Stomach (tissue), 9 donors: ENCODE results near the gene DBR1. TPM values are rescaled to one million over a fixed set of nuclear protein-coding genes. Genes with fewer than 3 reads are reported as not detected.

Experiments used
- DNase-seq, 2 donors: peaks; one replicate each; pipeline versions ENCODE4 v3.0.0 to v3.0.0-alpha.2; 2013 to 2019
- H3K27ac ChIP-seq, 5 donors: fragments of 200-600 bp in 4 of 5; sonication (generic) in 4 of 5; one replicate each; pipeline ENCODE4 v1.5.1; 2013 to 2019; ENCODE audit warnings: mild to moderate bottlenecking in 1 of 5, moderate library complexity in 1 of 5
- H3K27me3 ChIP-seq, 3 donors: fragments of 200-600 bp; sonication (generic); one replicate each; pipeline ENCODE4 v1.5.1; 2017 to 2019; ENCODE audit warnings: mixed run types in 1 of 3
- H3K36me3 ChIP-seq, 4 donors: fragments of 200-600 bp; sonication (generic); 1 replicate in 3 of 4; 2 replicates in 1 of 4; pipeline ENCODE4 v1.5.1; 2016 to 2019
- H3K4me1 ChIP-seq, 4 donors: fragments of 200-600 bp; sonication (generic); one replicate each; pipeline ENCODE4 v1.5.1; 2016 to 2019
- H3K4me3 ChIP-seq, 4 donors: fragments of 200-600 bp; sonication (generic) in 3 of 4; one replicate each; pipeline ENCODE4 v1.5.1; 2016 to 2019; ENCODE audit warnings: mild to moderate bottlenecking in 1 of 4
- H3K9me3 ChIP-seq, 4 donors: fragments of 200-600 bp; sonication (generic); one replicate each; pipeline ENCODE4 v1.5.1; 2016 to 2019
- CTCF ChIP-seq, 7 experiments: fragments of 450-650 bp in 4 of 7; fragments of 200-600 bp in 3 of 7; sonication (generic) in 3 of 7; IDR thresholded peaks; one replicate each; pipeline ENCODE4 v1.5.1; 2016 to 2019; ENCODE audit warnings: antibody characterized with exemption in 7 of 7, control low read depth in 2 of 7, mild to moderate bottlenecking in 1 of 7
- EP300 ChIP-seq: sonication (generic); formaldehyde crosslinking; IDR thresholded peaks from one replicate; pipeline ENCODE4 v1.6.1; 2017; ENCODE audit warnings: antibody characterized with exemption
- POLR2A ChIP-seq, 4 donors: fragments of 450-650 bp; IDR thresholded peaks; one replicate each; pipeline ENCODE4 v1.6.1; 2016; ENCODE audit warnings: antibody characterized with exemption in 4 of 4, control low read depth in 2 of 4, mild to moderate bottlenecking in 1 of 4, moderate library complexity in 1 of 4
- POLR2AphosphoS5 ChIP-seq, 3 donors: sonication (generic); formaldehyde crosslinking; IDR thresholded peaks; one replicate each; pipeline ENCODE4 v1.6.1; 2016; ENCODE audit warnings: antibody characterized with exemption in 3 of 3
- WGBS, 5 donors: extraction: QIAGEN DNeasy Blood & Tissue Kit in 3 of 5; methylation state at CpG; one replicate each; pipeline versions ENCODE4 v1.1.5 to v1.1.7; 2013 to 2018; 5-methylcytosine and 5-hydroxymethylcytosine counted together
- intact Hi-C: fragments of 100-400 bp; cut with DNase I; formaldehyde crosslinking; loops from one replicate; pipeline ENCODE4 v1.15.1; 2023; ENCODE audit warnings: low total_unique reads
- polyA plus RNA-seq, 3 donors: library from polyadenylated mRNA; stranded (reverse); fragments of 200-250 nt; gene quantifications; one replicate each; pipeline ENCODE4 v1.2.3, GENCODE V29; 2013
- total RNA-seq, 5 donors: library from RNA; depleted of rRNA; stranded (reverse); fragments of >200 nt; gene quantifications; one replicate each; pipeline versions ENCODE4 v1.1.0 to v1.2.3, GENCODE V29; 2014 to 2016
- donor health status: healthy with polysubstance abuse.
- donor health status: Bipolar disorder and iron deficiency.
- donor health status: healthy.

Gene DBR1
- total and polyA plus RNA-seq, 8 donors, result 4.7 to 50.9 (median 9.8) TPM

- Histone ChIP-seq H3K36me3 (peaks cover 0 to 9% (median 7%) of the 10 kb centered on the region in 4 donors), H3K27me3 (no peaks in the 10 kb centered on the region), H3K4me3 (no peak overlapping the region), H3K27ac (no peak overlapping the region), H3K4me1 (peaks cover 0 to 56% (median 15%) of the 10 kb centered on the region in 4 donors), H3K9me3 (no peaks in the 10 kb centered on the region)
- TF ChIP-seq EP300 (no peak), POLR2A (IDR thresholded peaks at IDR 0.05) (no peak), POLR2AphosphoS5 (IDR thresholded peaks at IDR 0.05) (no peak), CTCF (IDR thresholded peaks at IDR 0.05) (no peak)
- WGBS, 5 donors, result 70 to 81% (median 77%) methylated on average over 2 of the region's 2 CpGs
- no peak for DNase-seq
- intact Hi-C loops, result no loop called here
Observed at GRCh38 chr3:138195481-138195880, 20.8 kb upstream of the DBR1 start.

GRCh38 chr3:138188013-138188730, 13.5 kb upstream of the DBR1 start:
- Histone ChIP-seq H3K27ac (peak overlapping the region; percentile 96 to 100 (median 97)), H3K27me3 (peaks cover 0 to 7% (median 0%) of the 10 kb centered on the region in 3 donors), H3K9me3 (no peaks in the 10 kb centered on the region), H3K36me3 (peaks cover 0 to 9% (median 4%) of the 10 kb centered on the region in 4 donors), H3K4me3 (peak overlapping the region; percentile 59 to 98 (median 80)), H3K4me1 (peaks cover 14 to 46% (median 37%) of the 10 kb centered on the region in 4 donors)
- intact Hi-C loops, result no loop called here
- WGBS, 5 donors, result 2 to 4% (median 4%) methylated on average over 15 to 17 of the region's 17 CpGs
- TF ChIP-seq POLR2A (IDR thresholded peaks at IDR 0.05) (no peak), POLR2AphosphoS5 (IDR thresholded peaks at IDR 0.05) (peak; percentile 59 to 87 (median 73)), CTCF (IDR thresholded peaks at IDR 0.05) (no peak), EP300 (peak; percentile 61)
- no peak for DNase-seq

- H3K4me3 ChIP-seq, result peak within 1 kb of the TSS; percentile 59 to 98 (median 80)
- 0 to 1% (median 1%) methylated on average over 39 to 59 of the region's 59 CpGs for WGBS, 5 donors
- H3K36me3 ChIP-seq, result peaks cover 0 to 7% (median 3%) of the 10 kb centered on the region in 4 donors
- peak within 1 kb of the TSS; percentile 96 to 100 (median 97) for H3K27ac ChIP-seq
- intact Hi-C loops, result no loop called here
- TF ChIP-seq POLR2A (IDR thresholded peaks at IDR 0.05) (peak in 1 of 4 donors; percentile 69), POLR2AphosphoS5 (IDR thresholded peaks at IDR 0.05) (peak; percentile 65 to 91 (median 89)), CTCF (IDR thresholded peaks at IDR 0.05) (peak in 1 of 7 experiments; percentile 6), EP300 (no peak)
- H3K4me1 ChIP-seq, result peaks cover 14 to 45% (median 37%) of the 10 kb centered on the region in 4 donors
- peak; percentile 63 to 77 for DNase-seq
- H3K9me3 ChIP-seq, result no peaks in the 10 kb centered on the region
- H3K27me3 ChIP-seq, result peaks cover 0 to 7% (median 0%) of the 10 kb centered on the region in 3 donors
Observed at GRCh38 chr3:138187296-138188012, 12.7 kb upstream of the DBR1 start, which contains the start of gene ARMC8. TSS of gene ARMC8 (plus strand) at chr3:138187301. CDS start at chr3:138187555, 254 bp downstream.

GRCh38 chr3:138186803-138187295, 12.1 kb upstream of the DBR1 start:
- Histone ChIP-seq H3K4me3 (peak overlapping the region; percentile 59 to 98 (median 80)), H3K27ac (peak overlapping the region; percentile 96 to 100 (median 97)), H3K9me3 (no peaks in the 10 kb centered on the region), H3K27me3 (peaks cover 0 to 7% (median 0%) of the 10 kb centered on the region in 3 donors), H3K36me3 (peaks cover 0 to 4% (median 2%) of the 10 kb centered on the region in 4 donors), H3K4me1 (peaks cover 14 to 44% (median 36%) of the 10 kb centered on the region in 4 donors)
- intact Hi-C loops, result no loop called here
- peak; percentile 93 to 97 for DNase-seq
- 0 to 1% (median 0%) methylated on average over 25 of the region's 25 CpGs for WGBS, 5 donors
- TF ChIP-seq POLR2A (IDR thresholded peaks at IDR 0.05) (no peak), CTCF (IDR thresholded peaks at IDR 0.05) (no peak), EP300 (no peak), POLR2AphosphoS5 (IDR thresholded peaks at IDR 0.05) (no peak)
